Measurements from ENCODE around the gene CYTH3. TPM values are rescaled to one million over a fixed set of nuclear protein-coding genes. Genes with fewer than 3 reads are reported as not detected.
"Not testable (repeated sequence)": the region's sequence is repeated elsewhere in the genome, so short reads cannot be mapped to it uniquely, and the experiment has no call there.

Gene CYTH3
- total and polyA plus RNA-seq, 3 donors from 2014 or later, result 49.3 to 82.2 (median 65.5) TPM

DNA sequence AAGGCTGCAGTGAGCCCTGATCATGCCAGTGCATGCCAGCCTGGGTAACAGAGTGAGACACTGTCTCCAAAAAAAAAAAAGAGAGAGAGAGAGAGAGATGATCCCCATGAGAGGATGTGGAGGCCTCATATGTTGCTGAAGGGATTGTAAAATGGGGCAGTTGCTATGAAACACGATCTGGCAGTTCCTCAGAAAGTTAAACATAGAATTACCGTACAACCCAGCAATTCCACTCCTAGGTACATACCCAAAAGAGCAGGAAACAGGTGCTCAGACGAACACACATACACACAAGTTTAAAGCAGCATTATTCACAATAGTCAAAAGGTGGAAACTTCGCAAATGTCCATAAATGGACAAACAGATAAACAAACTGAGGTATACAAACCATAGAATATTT lies 27.4 kb upstream of the CYTH3 start:
- 94 to 95% methylated on average over 4 of the region's 4 CpGs for WGBS, 2 donors
- intact Hi-C loops (cut with DNase I; ENCODE audit: low total_unique reads), result no loop called here
- no peak for DNase-seq
- H3K27me3 ChIP-seq, result no peaks in the 10 kb centered on the region
- TF ChIP-seq POLR2A (IDR thresholded peaks at IDR 0.05), result no peak
- TF ChIP-seq, protein P1, sequence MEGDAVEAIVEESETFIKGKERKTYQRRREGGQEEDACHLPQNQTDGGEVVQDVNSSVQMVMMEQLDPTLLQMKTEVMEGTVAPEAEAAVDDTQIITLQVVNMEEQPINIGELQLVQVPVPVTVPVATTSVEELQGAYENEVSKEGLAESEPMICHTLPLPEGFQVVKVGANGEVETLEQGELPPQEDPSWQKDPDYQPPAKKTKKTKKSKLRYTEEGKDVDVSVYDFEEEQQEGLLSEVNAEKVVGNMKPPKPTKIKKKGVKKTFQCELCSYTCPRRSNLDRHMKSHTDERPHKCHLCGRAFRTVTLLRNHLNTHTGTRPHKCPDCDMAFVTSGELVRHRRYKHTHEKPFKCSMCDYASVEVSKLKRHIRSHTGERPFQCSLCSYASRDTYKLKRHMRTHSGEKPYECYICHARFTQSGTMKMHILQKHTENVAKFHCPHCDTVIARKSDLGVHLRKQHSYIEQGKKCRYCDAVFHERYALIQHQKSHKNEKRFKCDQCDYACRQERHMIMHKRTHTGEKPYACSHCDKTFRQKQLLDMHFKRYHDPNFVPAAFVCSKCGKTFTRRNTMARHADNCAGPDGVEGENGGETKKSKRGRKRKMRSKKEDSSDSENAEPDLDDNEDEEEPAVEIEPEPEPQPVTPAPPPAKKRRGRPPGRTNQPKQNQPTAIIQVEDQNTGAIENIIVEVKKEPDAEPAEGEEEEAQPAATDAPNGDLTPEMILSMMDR (IDR thresholded peaks at IDR 0.05), result no peak
- no peaks in the 10 kb centered on the region for H3K9me3 ChIP-seq
- H3K27ac ChIP-seq, result no peak overlapping the region
- H3K4me3 ChIP-seq, result no peak overlapping the region
- H3K36me3 ChIP-seq (ENCODE audit: low read depth, missing control alignments), result no peaks in the 10 kb centered on the region
- H3K4me1 ChIP-seq, result no peaks in the 10 kb centered on the region

DNA sequence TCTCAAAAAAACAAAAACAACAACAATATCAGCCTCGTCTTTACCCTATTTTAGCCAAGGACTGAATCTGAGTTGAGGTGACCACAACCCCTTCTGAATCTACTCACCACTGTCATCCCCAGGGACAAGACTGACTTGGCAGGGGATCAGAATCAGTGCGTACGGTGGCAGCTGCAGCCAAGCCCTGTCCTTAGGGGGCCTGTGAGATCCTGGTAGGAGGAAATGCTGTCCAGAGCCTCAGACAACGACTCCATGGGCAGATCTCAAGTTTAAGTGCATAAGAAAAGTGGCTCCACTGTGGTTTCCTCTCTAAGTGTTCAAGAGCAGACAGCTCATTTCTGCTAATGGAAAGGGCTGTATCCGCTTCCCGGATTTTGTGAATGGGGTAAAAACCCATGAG lies 22.4 kb upstream of the CYTH3 start:
- DNase-seq, result no peak

DNA sequence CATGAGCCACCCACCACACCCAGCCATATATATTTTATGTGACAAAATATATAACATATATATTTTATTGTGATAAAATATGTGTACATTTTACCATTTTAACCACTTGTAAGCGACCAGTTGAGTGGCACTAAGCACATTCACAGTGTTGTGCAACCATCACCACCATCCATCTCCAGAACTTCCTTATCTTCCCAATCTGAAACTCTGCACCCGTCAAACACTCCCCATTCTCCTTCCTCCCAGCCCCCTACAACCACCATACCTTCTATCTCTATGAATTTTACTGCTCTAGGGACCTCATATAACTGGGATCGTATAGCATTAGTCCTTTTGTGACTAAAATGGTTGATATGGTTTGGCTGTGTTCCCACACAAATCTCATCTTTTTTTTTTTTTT lies 20.8 kb upstream of the CYTH3 start:
- Histone ChIP-seq H3K27me3 (no peaks in the 10 kb centered on the region), H3K4me3 (no peak overlapping the region), H3K27ac (no peak overlapping the region), H3K36me3 (ENCODE audit: low read depth, missing control alignments) (no peaks in the 10 kb centered on the region), H3K9me3 (no peaks in the 10 kb centered on the region), H3K4me1 (no peaks in the 10 kb centered on the region)
- TF ChIP-seq, protein P1 (IDR thresholded peaks at IDR 0.05), result no peak
- no peak for TF ChIP-seq POLR2A (IDR thresholded peaks at IDR 0.05)
- 73 to 82% methylated on average over 3 of the region's 3 CpGs for WGBS, 2 donors
- no peak for DNase-seq
- intact Hi-C loops (cut with DNase I; ENCODE audit: low total_unique reads), result no loop called here

More for the DNA sequence above, 22.4 kb upstream of the CYTH3 start:
- H3K36me3 ChIP-seq (ENCODE audit: low read depth, missing control alignments), result no peaks in the 10 kb centered on the region
- H3K27me3 ChIP-seq, result no peaks in the 10 kb centered on the region
- WGBS, 2 donors, result 83 to 84% methylated on average over 6 of the region's 6 CpGs
- intact Hi-C loops (cut with DNase I; ENCODE audit: low total_unique reads), result no loop called here
- H3K27ac ChIP-seq, result no peak overlapping the region
- no peak overlapping the region for H3K4me3 ChIP-seq
- no peak for TF ChIP-seq POLR2A (IDR thresholded peaks at IDR 0.05)
- TF ChIP-seq, protein P1 (IDR thresholded peaks at IDR 0.05), result no peak
- no peaks in the 10 kb centered on the region for H3K4me1 ChIP-seq
- H3K9me3 ChIP-seq, result no peaks in the 10 kb centered on the region

DNA sequence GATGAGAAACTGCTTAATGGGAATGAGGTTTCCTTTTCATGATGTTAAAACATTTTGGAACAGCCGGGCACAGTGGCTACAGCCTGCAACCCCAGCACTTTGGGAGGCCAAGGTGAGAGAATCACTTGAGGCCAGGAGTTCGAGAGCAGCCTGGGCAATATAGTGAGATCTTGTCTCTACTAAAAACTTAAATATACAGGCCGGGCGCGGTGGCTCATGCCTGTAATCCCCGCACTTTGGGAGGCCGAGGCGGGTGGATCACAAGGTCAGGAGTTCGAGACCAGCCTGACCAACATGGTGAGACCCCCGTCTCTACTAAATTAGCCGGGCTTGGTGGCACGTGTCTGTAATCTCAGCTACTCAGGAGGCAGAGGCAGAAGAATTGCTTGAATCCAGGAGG lies 19.5 kb upstream of the CYTH3 start:
- H3K27me3 ChIP-seq; H3K4me1 ChIP-seq; H3K9me3 ChIP-seq; H3K4me3 ChIP-seq; H3K36me3 ChIP-seq (ENCODE audit: low read depth, missing control alignments); intact Hi-C loops (cut with DNase I; ENCODE audit: low total_unique reads); H3K27ac ChIP-seq; DNase-seq: not testable (repeated sequence)
- 90 to 91% methylated on average over 11 to 12 of the region's 12 CpGs for WGBS, 2 donors

DNA sequence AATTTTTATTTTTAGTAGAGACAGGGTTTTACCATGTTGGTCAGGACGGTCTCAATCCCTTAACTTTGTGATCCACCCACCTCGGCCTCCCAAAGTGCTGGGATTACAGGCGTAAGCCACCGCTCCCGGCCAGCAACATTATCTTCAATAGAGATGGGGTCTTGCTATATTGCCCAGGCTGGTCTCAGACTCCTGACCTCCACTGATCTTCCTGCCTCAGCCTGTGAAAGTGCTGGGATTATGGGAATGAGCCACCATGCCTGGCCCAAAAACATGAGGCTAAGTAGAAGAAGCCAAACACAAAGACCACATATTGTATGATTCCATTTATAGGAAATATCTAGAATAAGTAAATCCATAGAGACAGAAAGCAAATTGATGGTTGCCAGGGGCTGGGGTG lies 19.1 kb upstream of the CYTH3 start:
- WGBS, 2 donors, result 90 to 93% methylated on average over 5 of the region's 5 CpGs
- no peaks in the 10 kb centered on the region for H3K4me1 ChIP-seq
- H3K4me3 ChIP-seq, result no peak overlapping the region

More for the DNA sequence above, 19.1 kb upstream of the CYTH3 start:
- Histone ChIP-seq H3K27ac (no peak overlapping the region), H3K36me3 (ENCODE audit: low read depth, missing control alignments) (no peaks in the 10 kb centered on the region), H3K27me3 (no peaks in the 10 kb centered on the region), H3K9me3 (no peaks in the 10 kb centered on the region)
- intact Hi-C loops (cut with DNase I; ENCODE audit: low total_unique reads), result no loop called here
- no peak for DNase-seq
- no peak for TF ChIP-seq POLR2A (IDR thresholded peaks at IDR 0.05)
- TF ChIP-seq, protein P1 (IDR thresholded peaks at IDR 0.05), result no peak
